ENCODE measurements around the gene KIF14.

DNA sequence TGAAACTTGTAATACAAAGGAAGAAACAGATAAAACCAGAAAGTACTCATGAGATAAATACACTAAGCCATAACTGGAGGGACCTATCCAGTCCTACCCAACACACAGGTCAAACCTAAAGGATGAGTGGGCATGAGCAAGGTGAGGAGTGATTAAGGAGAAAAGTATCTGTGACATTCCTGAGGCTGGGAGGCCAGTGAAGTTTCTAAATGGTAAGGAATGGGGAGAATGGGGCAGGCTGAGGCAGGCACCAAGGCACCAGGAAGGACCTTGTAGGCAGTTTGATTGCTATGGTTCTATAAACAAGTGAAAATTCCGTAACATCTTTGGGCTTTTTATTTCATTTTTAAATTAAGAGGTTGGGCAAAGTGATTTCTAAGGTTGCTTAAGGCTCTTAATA is 38.7 kb upstream of the KIF14 start:
- TF ChIP-seq ZBTB33 (CRISPR knock-in tag; IDR thresholded peaks at IDR 0.05): no peak
- no peak for TF ChIP-seq HMGA1 (CRISPR knock-in tag; conservative IDR thresholded peaks at IDR 0.05)
- no peak for TF ChIP-seq KAT7 (CRISPR knock-in tag; IDR thresholded peaks at IDR 0.05; ENCODE audit: borderline replicate concordance)
- no peak for TF ChIP-seq PRPF4 (IDR thresholded peaks at IDR 0.05; ENCODE audit: low read depth, low read length, poor library complexity, severe bottlenecking)
- TF ChIP-seq NR1H2 (CRISPR knock-in tag; IDR thresholded peaks at IDR 0.05; ENCODE audit: borderline replicate concordance, low read depth): no peak
- no peak for TF ChIP-seq EZH2 (conservative IDR thresholded peaks at IDR 0.05; ENCODE audit: low read depth, low read length)
- TF ChIP-seq FOXM1 (CRISPR knock-in tag; IDR thresholded peaks at IDR 0.05): no peak
- TF ChIP-seq ATF1 (CRISPR knock-in tag; IDR thresholded peaks at IDR 0.05): no peak
